CD4-positive, alpha-beta memory T cell (primary cell): ENCODE data around the gene SHANK2. TPM values are rescaled to one million over a fixed set of nuclear protein-coding genes. Genes with fewer than 3 reads are reported as not detected.

Experiments used
- CTCF ChIA-PET: fragments of 350-600 bp; sonication (Branson Sonifier 250); formaldehyde crosslinking; loops from one replicate; lab custom pipeline; 2021; ENCODE audit warnings: inconsistent platforms; ENCODE audit not compliant: partially characterized antibody; lab: Charles Lee
- POLR2A ChIA-PET: fragments of 350-600 bp; sonication (Branson Sonifier 250); formaldehyde crosslinking; loops from one replicate; lab custom pipeline; 2021; ENCODE audit not compliant: partially characterized antibody; lab: Charles Lee
- DNase-seq, 5 donors: peaks; one replicate each; pipeline versions ENCODE4 v3.0.0 to v3.0.0-alpha.2; 2020 to 2022; ENCODE audit warnings: mixed read lengths in 1 of 5
- H3K27ac ChIP-seq: one replicate; pipeline ENCODE4 v1.7.0; 2013; ENCODE audit warnings: low read depth, low read length
- H3K27me3 ChIP-seq: 2 replicates; pipeline ENCODE4 v1.7.0; 2013; ENCODE audit warnings: mild to moderate bottlenecking, low read length, moderate library complexity; ENCODE audit not compliant: insufficient read depth
- H3K36me3 ChIP-seq: 2 replicates; pipeline ENCODE4 v1.7.0; 2013; ENCODE audit warnings: mild to moderate bottlenecking, low read length, moderate library complexity; ENCODE audit not compliant: insufficient read depth
- H3K4me1 ChIP-seq: 2 replicates; pipeline ENCODE4 v1.7.0; 2013; ENCODE audit warnings: mild to moderate bottlenecking, low read length, moderate library complexity; ENCODE audit not compliant: insufficient read depth
- H3K4me3 ChIP-seq, 2 donors: one replicate each; pipeline ENCODE4 v1.7.0; 2013; ENCODE audit warnings: low read length in 2 of 2, mild to moderate bottlenecking in 1 of 2
- H3K9me3 ChIP-seq, 2 donors: one replicate each; pipeline ENCODE4 v1.7.0; 2013; ENCODE audit warnings: low read length in 2 of 2, control low read depth in 1 of 2; ENCODE audit not compliant: control insufficient read depth in 1 of 2
- H3K27ac Mint-ChIP-seq, 7 donors: one replicate each; pipeline ENCODE4 v1.8.0; 2020 to 2021; ENCODE audit warnings: mixed read lengths in 7 of 7, mild to moderate bottlenecking in 6 of 7, inconsistent platforms in 3 of 7, moderate library complexity in 3 of 7
- H3K27me3 Mint-ChIP-seq, 2 donors: one replicate each; pipeline ENCODE4 v1.8.0; 2020 to 2021; ENCODE audit warnings: mixed read lengths in 2 of 2
- H3K36me3 Mint-ChIP-seq, 2 donors: one replicate each; pipeline ENCODE4 v1.8.0; 2020 to 2021; ENCODE audit warnings: mixed read lengths in 2 of 2, inconsistent platforms in 1 of 2, mild to moderate bottlenecking in 1 of 2
- H3K4me1 Mint-ChIP-seq, 4 donors: one replicate each; pipeline ENCODE4 v1.8.0; 2020 to 2021; ENCODE audit warnings: mixed read lengths in 4 of 4, mild to moderate bottlenecking in 1 of 4
- H3K4me3 Mint-ChIP-seq, 8 donors: one replicate each; pipeline ENCODE4 v1.8.0; 2020 to 2021; ENCODE audit warnings: mixed read lengths in 8 of 8, mild to moderate bottlenecking in 7 of 8, moderate library complexity in 6 of 8, inconsistent platforms in 3 of 8
- H3K9me3 Mint-ChIP-seq, 8 donors: one replicate each; pipeline ENCODE4 v1.8.0; 2020 to 2021; ENCODE audit warnings: mixed read lengths in 8 of 8, mild to moderate bottlenecking in 5 of 8, inconsistent platforms in 3 of 8, moderate library complexity in 1 of 8
- intact Hi-C: fragments of 100-400 bp; cut with micrococcal nuclease; formaldehyde crosslinking; loops from one replicate; pipeline ENCODE4 v1.15.1; 2023
- polyA plus RNA-seq, 2 donors: library from polyadenylated mRNA; unstranded; fragments of 300-500 nt; fragmentation: Illumina TruSeq; gene quantifications; one replicate each; pipeline ENCODE4 v1.2.3, GENCODE V29; 2021
- total RNA-seq, 2 experiments: library from RNA; stranded (reverse); gene quantifications; one replicate each; pipeline ENCODE4 v1.2.3, GENCODE V29; 2021

The SHANK2 gene
- total and polyA plus RNA-seq, 4 experiments from 2014 or later: not detected

GRCh38 chr11:71222318-71223080 is 29.9 kb downstream of the SHANK2 start:
- no peak for DNase-seq
- Histone ChIP-seq H3K4me3 (no peak overlapping the region), H3K9me3 (no peaks in the 10 kb centered on the region), H3K36me3 (no peaks in the 10 kb centered on the region), H3K27me3 (no peaks in the 10 kb centered on the region), H3K27ac (no peak overlapping the region), H3K4me1 (no peaks in the 10 kb centered on the region)
- Mint-ChIP-seq H3K27me3 (peaks cover 3 to 4% of the 10 kb centered on the region in 2 donors), H3K4me1 (no peaks in the 10 kb centered on the region), H3K27ac (no peak overlapping the region), H3K4me3 (no peak overlapping the region), H3K36me3 (no peaks in the 10 kb centered on the region), H3K9me3 (peaks cover 0 to 29% (median 24%) of the 10 kb centered on the region in 8 donors)
- intact Hi-C loops: no loop called here
- CTCF ChIA-PET: no interaction called here
- POLR2A ChIA-PET: no interaction called here

DNA sequence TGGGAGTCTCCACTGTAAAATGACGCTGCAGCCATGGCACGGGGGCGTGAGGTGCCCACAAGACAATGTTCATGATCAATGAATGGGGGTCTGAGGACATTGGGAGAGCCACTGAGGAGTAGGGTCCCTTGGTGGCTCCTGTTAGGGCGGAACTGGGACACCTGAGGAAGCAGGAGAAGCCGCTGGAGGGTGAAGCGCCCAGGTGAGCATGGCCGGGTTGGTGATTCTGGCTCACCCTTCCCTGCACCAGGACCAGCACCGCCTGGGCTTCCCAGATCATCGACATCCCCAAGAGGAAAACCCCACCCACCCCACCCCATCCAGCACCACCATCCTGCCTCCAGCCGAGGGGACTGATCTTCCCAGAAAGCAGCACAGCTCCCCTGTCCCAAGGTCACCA is 30.6 kb downstream of the SHANK2 start:
- Mint-ChIP-seq H3K36me3 (no peaks in the 10 kb centered on the region), H3K27ac (no peak overlapping the region), H3K27me3 (peaks cover 2 to 3% of the 10 kb centered on the region in 2 donors), H3K9me3 (peaks cover 0 to 22% (median 17%) of the 10 kb centered on the region in 8 donors), H3K4me1 (no peaks in the 10 kb centered on the region), H3K4me3 (no peak overlapping the region)
- H3K9me3 ChIP-seq: no peaks in the 10 kb centered on the region
- no peak overlapping the region for H3K4me3 ChIP-seq
- no peaks in the 10 kb centered on the region for H3K36me3 ChIP-seq
- intact Hi-C loops: no loop called here
- no peak overlapping the region for H3K27ac ChIP-seq
- no peaks in the 10 kb centered on the region for H3K27me3 ChIP-seq
- DNase-seq: no peak
- H3K4me1 ChIP-seq: no peaks in the 10 kb centered on the region
- ChIA-PET CTCF (no interaction called here), POLR2A (no interaction called here)

DNA sequence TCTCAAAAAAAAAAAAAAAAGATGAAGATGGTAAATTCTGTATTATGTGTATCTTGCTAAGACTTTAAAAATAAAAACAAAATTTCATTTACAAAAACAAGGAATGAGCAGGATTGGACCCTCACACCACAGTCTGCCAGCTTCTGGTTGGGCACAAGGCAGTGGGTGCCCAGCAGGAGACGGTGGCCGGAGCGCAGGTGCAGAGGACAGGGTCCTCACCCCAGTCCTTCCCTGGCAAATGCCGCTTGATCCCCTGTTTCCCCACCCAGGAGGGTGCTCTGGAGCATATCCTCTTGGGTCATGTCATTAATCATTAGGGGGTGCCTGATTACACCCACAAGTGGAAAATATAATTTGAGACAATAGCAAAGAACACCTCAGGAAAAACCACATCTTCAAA is 31.2 kb downstream of the SHANK2 start:
- H3K9me3 ChIP-seq: no peaks in the 10 kb centered on the region
- Mint-ChIP-seq H3K27ac (no peak overlapping the region), H3K9me3 (peaks cover 0 to 18% (median 14%) of the 10 kb centered on the region in 8 donors), H3K4me3 (no peak overlapping the region), H3K4me1 (no peaks in the 10 kb centered on the region), H3K27me3 (peaks cover 2 to 4% of the 10 kb centered on the region in 2 donors), H3K36me3 (no peaks in the 10 kb centered on the region)
- ChIA-PET CTCF (no interaction called here), POLR2A (no interaction called here)
- H3K27ac ChIP-seq: no peak overlapping the region
- H3K4me3 ChIP-seq: no peak overlapping the region
- no peaks in the 10 kb centered on the region for H3K36me3 ChIP-seq
- DNase-seq: no peak
- no peaks in the 10 kb centered on the region for H3K27me3 ChIP-seq
- no peaks in the 10 kb centered on the region for H3K4me1 ChIP-seq
- intact Hi-C loops: no loop called here

DNA sequence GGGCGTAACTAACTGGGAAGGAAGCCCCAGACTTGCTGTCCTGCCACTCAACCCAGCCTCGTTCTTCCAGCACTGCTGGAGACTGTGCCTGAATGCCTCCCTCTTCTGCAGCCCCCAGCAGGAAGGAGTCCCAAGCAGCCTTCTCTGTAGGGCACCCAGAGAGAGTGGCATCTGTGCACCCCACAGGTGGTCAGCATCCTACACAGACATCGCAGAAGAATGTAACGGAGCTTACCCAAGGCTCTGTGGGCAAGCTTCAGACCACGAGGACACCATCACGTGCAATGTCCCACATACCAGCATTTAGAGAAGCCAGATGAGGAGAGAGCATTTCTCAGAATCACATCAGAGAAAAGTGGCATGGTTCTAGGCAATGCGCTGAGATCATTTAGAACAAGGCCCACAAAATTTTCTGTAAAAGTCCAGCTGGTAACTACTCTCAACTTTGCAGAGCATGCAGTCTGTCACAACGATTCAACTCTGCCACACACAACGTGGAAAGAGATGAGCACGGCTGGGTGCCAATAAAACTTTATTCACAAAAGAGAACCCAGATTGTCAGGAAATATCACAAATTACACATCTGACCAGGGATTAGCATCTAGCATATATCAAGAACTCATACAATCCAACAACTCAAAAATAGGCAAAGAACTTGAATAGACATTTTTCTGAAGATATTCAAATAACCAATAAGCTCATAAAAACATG is 33.4 kb downstream of the SHANK2 start:
- H3K9me3 Mint-ChIP-seq: no peaks in the 10 kb centered on the region
- Histone ChIP-seq H3K9me3 (no peaks in the 10 kb centered on the region), H3K36me3 (no peaks in the 10 kb centered on the region), H3K4me1 (no peaks in the 10 kb centered on the region), H3K4me3 (no peak overlapping the region), H3K27ac (no peak overlapping the region), H3K27me3 (no peaks in the 10 kb centered on the region)
- H3K4me3 Mint-ChIP-seq: no peak overlapping the region
- CTCF ChIA-PET: no interaction called here
- intact Hi-C loops: no loop called here
- no peaks in the 10 kb centered on the region for H3K4me1 Mint-ChIP-seq
- H3K27me3 Mint-ChIP-seq: peaks cover 2 to 14% of the 10 kb centered on the region in 2 donors
- H3K27ac Mint-ChIP-seq: no peak overlapping the region
- no peak for DNase-seq
- H3K36me3 Mint-ChIP-seq: no peaks in the 10 kb centered on the region
- POLR2A ChIA-PET: no interaction called here

DNA sequence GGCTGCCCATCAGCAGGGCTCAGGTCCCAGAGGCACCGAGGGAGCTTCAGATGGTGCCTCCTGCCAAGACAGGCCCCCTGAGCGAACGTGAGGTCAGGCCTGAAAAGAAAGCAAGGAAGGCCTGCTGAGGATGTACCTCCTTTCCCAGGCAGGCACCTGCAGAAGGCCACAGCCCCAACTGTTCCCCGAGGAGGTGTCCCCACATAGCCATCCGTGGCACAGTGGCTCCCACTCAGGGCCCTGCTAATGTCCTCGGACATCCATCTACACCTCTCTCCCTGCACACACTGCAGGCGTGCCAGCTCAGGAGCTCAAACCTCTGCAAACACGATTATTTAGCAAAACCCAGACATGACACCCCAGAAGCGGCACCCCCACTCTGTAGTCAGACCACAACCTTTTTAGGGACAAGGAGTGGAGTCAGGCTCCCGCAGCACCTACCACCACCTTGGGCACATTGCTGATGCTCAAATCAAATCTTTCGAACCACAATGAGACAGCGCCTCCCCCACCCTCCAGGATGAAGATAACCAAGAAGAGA is 36.9 kb downstream of the SHANK2 start:
- peaks cover 0 to 16% of the 10 kb centered on the region in 2 donors for H3K27me3 Mint-ChIP-seq
- H3K36me3 Mint-ChIP-seq: no peaks in the 10 kb centered on the region
- H3K4me3 ChIP-seq: no peak overlapping the region
- H3K4me1 Mint-ChIP-seq: no peaks in the 10 kb centered on the region
- H3K9me3 Mint-ChIP-seq: no peaks in the 10 kb centered on the region
- CTCF ChIA-PET: no interaction called here
- intact Hi-C loops: no loop called here
- no peaks in the 10 kb centered on the region for H3K9me3 ChIP-seq
- no peak overlapping the region for H3K27ac ChIP-seq
- H3K4me3 Mint-ChIP-seq: no peak overlapping the region
- no peaks in the 10 kb centered on the region for H3K4me1 ChIP-seq
- no peaks in the 10 kb centered on the region for H3K27me3 ChIP-seq
- no peak overlapping the region for H3K27ac Mint-ChIP-seq
- H3K36me3 ChIP-seq: no peaks in the 10 kb centered on the region
- POLR2A ChIA-PET: no interaction called here
- no peak for DNase-seq

DNA sequence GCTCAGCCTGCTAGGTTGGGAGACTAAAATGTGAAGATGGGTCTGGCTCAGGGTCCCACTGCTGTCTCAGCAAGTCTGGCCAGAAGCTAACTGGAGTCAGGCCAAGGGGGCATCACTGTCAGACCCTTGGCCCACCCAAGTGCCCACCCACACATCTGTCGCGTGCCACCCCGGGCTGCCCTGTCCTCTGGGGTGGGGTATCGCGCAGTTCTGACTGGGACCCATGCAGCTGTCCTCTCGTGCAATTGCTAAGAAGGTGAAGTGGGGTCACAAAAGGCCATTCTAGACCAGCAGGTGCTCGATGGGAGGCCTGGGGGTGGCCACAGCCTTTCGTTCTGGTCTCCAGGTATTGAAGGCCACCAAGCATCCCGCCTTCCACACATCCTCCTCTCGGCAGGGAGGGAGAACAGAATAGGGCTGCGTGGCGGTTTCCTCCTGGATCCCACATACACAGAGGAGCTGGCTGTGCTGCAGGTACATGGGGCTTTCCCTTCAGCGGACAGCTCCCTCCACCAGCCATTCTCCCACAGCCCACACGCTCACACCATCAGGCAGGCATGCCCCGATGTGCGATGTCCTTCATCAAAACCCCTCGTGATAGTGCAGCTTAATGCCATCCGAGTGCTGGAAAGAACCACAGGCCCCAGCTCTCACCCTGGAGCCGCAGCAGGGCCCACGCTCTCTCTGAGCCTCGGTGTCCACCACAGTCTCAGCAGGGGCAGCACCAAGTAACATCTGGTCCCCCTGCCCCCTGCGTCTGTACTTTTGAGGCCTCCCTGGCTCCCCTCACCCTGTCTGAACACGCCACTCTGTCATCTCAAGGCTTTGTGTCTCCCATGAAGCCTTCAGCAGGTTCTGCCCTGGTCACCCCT is 37.6 kb downstream of the SHANK2 start:
- Histone ChIP-seq H3K9me3 (no peaks in the 10 kb centered on the region), H3K4me1 (no peaks in the 10 kb centered on the region), H3K27ac (no peak overlapping the region), H3K27me3 (no peaks in the 10 kb centered on the region), H3K4me3 (no peak overlapping the region), H3K36me3 (no peaks in the 10 kb centered on the region)
- Mint-ChIP-seq H3K27ac (no peak overlapping the region), H3K36me3 (no peaks in the 10 kb centered on the region), H3K4me3 (no peak overlapping the region), H3K4me1 (no peaks in the 10 kb centered on the region), H3K9me3 (no peaks in the 10 kb centered on the region), H3K27me3 (peaks cover 0 to 13% of the 10 kb centered on the region in 2 donors)
- DNase-seq: no peak
- ChIA-PET POLR2A (no interaction called here), CTCF (no interaction called here)
- intact Hi-C loops: no loop called here
